Measurements from ENCODE around the gene ERBB4. TPM values are rescaled to one million over a fixed set of nuclear protein-coding genes. Genes with fewer than 3 reads are reported as not detected.

ERBB4 gene
- total RNA-seq, 2 experiments from 2014 or later = not detected

- no peak overlapping the region for H3K27ac ChIP-seq (ENCODE audit: low read depth in 1 of 2, low read length in 2 of 2)
- Mint-ChIP-seq H3K36me3 (ENCODE audit: low read depth) (no peaks in the 10 kb centered on the region), H3K9me3 (no peaks in the 10 kb centered on the region), H3K27ac (no peak overlapping the region), H3K4me1 (ENCODE audit: low read depth) (no peaks in the 10 kb centered on the region), H3K27me3 (peaks cover 15% of the 10 kb centered on the region), H3K4me3 (no peak overlapping the region)
- ChIA-PET POLR2A (no interaction called here), CTCF (no interaction called here)
- H3K27me3 ChIP-seq (ENCODE audit: control insufficient read depth in 1 of 2, insufficient read depth in 2 of 2, low read length in 2 of 2) = peaks cover 0 to 5% of the 10 kb centered on the region in 2 experiments
- DNase-seq (no peak), ATAC-seq (ENCODE audit: poor library complexity) (no peak)
- H3K4me1 ChIP-seq (ENCODE audit: insufficient read depth, low read length) = no peaks in the 10 kb centered on the region
- no peaks in the 10 kb centered on the region for H3K36me3 ChIP-seq (ENCODE audit: insufficient read depth, low read length)
- no peak overlapping the region for H3K4me3 ChIP-seq (ENCODE audit: low read length)
- TF ChIP-seq, protein P1, sequence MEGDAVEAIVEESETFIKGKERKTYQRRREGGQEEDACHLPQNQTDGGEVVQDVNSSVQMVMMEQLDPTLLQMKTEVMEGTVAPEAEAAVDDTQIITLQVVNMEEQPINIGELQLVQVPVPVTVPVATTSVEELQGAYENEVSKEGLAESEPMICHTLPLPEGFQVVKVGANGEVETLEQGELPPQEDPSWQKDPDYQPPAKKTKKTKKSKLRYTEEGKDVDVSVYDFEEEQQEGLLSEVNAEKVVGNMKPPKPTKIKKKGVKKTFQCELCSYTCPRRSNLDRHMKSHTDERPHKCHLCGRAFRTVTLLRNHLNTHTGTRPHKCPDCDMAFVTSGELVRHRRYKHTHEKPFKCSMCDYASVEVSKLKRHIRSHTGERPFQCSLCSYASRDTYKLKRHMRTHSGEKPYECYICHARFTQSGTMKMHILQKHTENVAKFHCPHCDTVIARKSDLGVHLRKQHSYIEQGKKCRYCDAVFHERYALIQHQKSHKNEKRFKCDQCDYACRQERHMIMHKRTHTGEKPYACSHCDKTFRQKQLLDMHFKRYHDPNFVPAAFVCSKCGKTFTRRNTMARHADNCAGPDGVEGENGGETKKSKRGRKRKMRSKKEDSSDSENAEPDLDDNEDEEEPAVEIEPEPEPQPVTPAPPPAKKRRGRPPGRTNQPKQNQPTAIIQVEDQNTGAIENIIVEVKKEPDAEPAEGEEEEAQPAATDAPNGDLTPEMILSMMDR (IDR thresholded peaks at IDR 0.05) = no peak
- H3K9me3 ChIP-seq (ENCODE audit: control insufficient read depth in 1 of 2, insufficient read depth in 1 of 2, low read length in 2 of 2) = no peaks in the 10 kb centered on the region
- intact Hi-C loops (cut with DNase I, micrococcal nuclease) = no loop called here
Observed at GRCh38 chr2:212548455-212548819, 9.8 kb upstream of the ERBB4 start.

DNA sequence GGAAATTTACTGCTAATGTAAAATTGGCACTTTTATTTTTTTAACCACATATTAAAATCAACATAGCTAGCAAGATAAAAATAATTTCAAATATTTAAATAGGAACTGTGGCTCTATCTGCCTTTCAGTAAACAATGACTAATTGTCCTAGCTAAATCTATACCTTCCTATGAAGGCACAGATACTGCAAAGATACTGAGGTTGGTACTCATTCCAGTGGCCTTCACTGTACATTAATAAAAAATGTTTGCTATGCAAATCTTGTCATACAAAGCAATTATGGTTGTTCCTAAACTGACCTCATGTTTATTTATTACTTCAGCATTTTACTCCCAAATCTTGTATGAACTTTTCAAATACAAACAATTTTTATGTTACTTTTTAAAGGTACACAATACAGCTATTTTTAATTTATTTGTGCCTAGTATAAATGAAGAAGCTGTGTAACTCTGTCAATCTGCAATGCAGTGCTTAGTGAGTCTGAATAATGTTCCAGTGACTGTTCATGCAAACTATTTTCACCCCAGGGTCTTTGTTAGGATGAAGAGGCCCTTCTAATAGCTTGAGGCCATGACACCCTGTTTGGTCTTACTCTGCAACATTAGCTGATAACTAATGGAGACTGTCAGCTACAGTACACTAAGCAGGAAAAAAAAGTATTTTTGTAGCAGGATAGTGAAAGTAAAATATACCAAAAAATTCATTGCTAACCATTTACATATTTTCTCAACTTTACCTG, 9.3 kb upstream of the ERBB4 start:
- H3K27me3 ChIP-seq (ENCODE audit: control insufficient read depth in 1 of 2, insufficient read depth in 2 of 2, low read length in 2 of 2) = peaks cover 0 to 6% of the 10 kb centered on the region in 2 experiments
- no peak overlapping the region for H3K4me3 ChIP-seq (ENCODE audit: low read length)
- Mint-ChIP-seq H3K4me3 (no peak overlapping the region), H3K9me3 (no peaks in the 10 kb centered on the region), H3K36me3 (ENCODE audit: low read depth) (no peaks in the 10 kb centered on the region), H3K27ac (no peak overlapping the region), H3K27me3 (peaks cover 20% of the 10 kb centered on the region), H3K4me1 (ENCODE audit: low read depth) (no peaks in the 10 kb centered on the region)
- no peak overlapping the region for H3K27ac ChIP-seq (ENCODE audit: low read depth in 1 of 2, low read length in 2 of 2)
- TF ChIP-seq, protein P1 (IDR thresholded peaks at IDR 0.05) = no peak
- ChIA-PET POLR2A (no interaction called here), CTCF (no interaction called here)
- H3K36me3 ChIP-seq (ENCODE audit: insufficient read depth, low read length) = no peaks in the 10 kb centered on the region
- DNase-seq (no peak), ATAC-seq (ENCODE audit: poor library complexity) (no peak)
- H3K4me1 ChIP-seq (ENCODE audit: insufficient read depth, low read length) = no peaks in the 10 kb centered on the region
- no peaks in the 10 kb centered on the region for H3K9me3 ChIP-seq (ENCODE audit: control insufficient read depth in 1 of 2, insufficient read depth in 1 of 2, low read length in 2 of 2)
- intact Hi-C loops (cut with DNase I, micrococcal nuclease) = no loop called here

DNA sequence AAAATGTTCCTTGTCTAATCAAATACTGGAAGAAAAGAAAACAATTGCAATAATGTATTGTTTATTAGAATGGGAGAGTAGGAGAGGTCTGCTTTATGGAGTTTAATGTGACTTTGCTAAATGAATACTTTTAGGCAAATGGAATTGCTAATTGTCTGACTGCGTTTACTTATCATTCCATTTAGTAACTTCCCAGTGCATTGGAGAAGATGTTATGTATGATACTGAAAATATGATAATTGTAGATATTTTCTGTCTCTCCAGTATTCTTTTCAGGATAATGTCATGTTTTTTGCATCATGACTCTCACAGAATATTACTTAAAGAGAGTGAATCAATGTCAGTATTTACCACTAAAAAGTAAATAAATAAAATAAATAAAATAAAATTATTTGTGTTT, 8.1 kb upstream of the ERBB4 start:
- intact Hi-C loops (cut with DNase I, micrococcal nuclease) = no loop called here
- Mint-ChIP-seq H3K36me3 (ENCODE audit: low read depth) (no peaks in the 10 kb centered on the region), H3K4me1 (ENCODE audit: low read depth) (no peaks in the 10 kb centered on the region), H3K9me3 (no peaks in the 10 kb centered on the region), H3K27me3 (peaks cover 26% of the 10 kb centered on the region), H3K4me3 (no peak overlapping the region), H3K27ac (no peak overlapping the region)
- POLR2A ChIA-PET = no interaction called here
- ATAC-seq (ENCODE audit: poor library complexity) (no peak), DNase-seq (no peak)
- TF ChIP-seq, protein P1 (IDR thresholded peaks at IDR 0.05) = no peak
- Histone ChIP-seq H3K4me1 (ENCODE audit: insufficient read depth, low read length) (no peaks in the 10 kb centered on the region), H3K4me3 (ENCODE audit: low read length) (no peak overlapping the region), H3K27me3 (ENCODE audit: control insufficient read depth in 1 of 2, insufficient read depth in 2 of 2, low read length in 2 of 2) (peaks cover 0 to 9% of the 10 kb centered on the region in 2 experiments), H3K36me3 (ENCODE audit: insufficient read depth, low read length) (no peaks in the 10 kb centered on the region), H3K9me3 (ENCODE audit: control insufficient read depth in 1 of 2, insufficient read depth in 1 of 2, low read length in 2 of 2) (no peaks in the 10 kb centered on the region), H3K27ac (ENCODE audit: low read depth in 1 of 2, low read length in 2 of 2) (no peak overlapping the region)
- CTCF ChIA-PET = no interaction called here

Measured in CD4-positive, alpha-beta T cell (primary cell).